SK-N-SH (cell line): ENCODE data around the gene CAMK2N1. TPM values are rescaled to one million over a fixed set of nuclear protein-coding genes. Genes with fewer than 3 reads are reported as not detected.

Experiments
- CTCF ChIA-PET: fragments of 300-600, 350-600 bp; formaldehyde crosslinking; extraction: SDS; loops from one replicate; lab custom pipeline; 2021; lab: Yijun Ruan, JAX
- POLR2A ChIA-PET: fragments of 350-600 bp; sonication (Branson Sonifier 250); formaldehyde crosslinking; extraction: SDS; loops from one replicate; lab custom pipeline; 2020; ENCODE audit warnings: antibody characterized with exemption, inconsistent platforms; lab: Yijun Ruan, JAX
- DNase-seq: peaks from one replicate; pipeline ENCODE4 v3.0.0; 2012
- H2AFZ ChIP-seq: fragments of 200-600 bp; sonication (generic); 2 replicates; pipeline ENCODE4 v1.8.1; 2016; ENCODE audit warnings: antibody characterized with exemption, mild to moderate bottlenecking, low read depth
- H3F3A ChIP-seq: fragments of 200-600 bp; sonication (generic); replicated peaks from 2 replicates; pipeline ENCODE3; 2016; ENCODE audit warnings: antibody characterized with exemption, mild to moderate bottlenecking; ENCODE audit not compliant: insufficient read depth
- H3K27ac ChIP-seq, 2 experiments: fragments of 200-500 bp in 1 of 2; fragments of 200-600 bp in 1 of 2; sonication (Bioruptor generic) in 1 of 2; sonication (generic), shearing (Covaris generic) in 1 of 2; 2 replicates each; pipeline versions ENCODE4 v1.5.1 to v1.6.1; 2014 to 2016; ENCODE audit warnings: low read depth in 2 of 2, inconsistent platforms in 1 of 2, low read length in 1 of 2, mild to moderate bottlenecking in 1 of 2, mixed read lengths in 1 of 2
- H3K27me3 ChIP-seq: fragments of 200-600 bp; sonication (generic), shearing (Covaris generic); 2 replicates; pipeline ENCODE4 v1.6.1; 2016; ENCODE audit warnings: mixed run types; ENCODE audit not compliant: insufficient read depth
- H3K36me3 ChIP-seq, 2 experiments: fragments of 200-500 bp in 1 of 2; fragments of 200-600 bp in 1 of 2; sonication (Bioruptor generic) in 1 of 2; sonication (generic) in 1 of 2; replicated peaks in 1 of 2; 2 replicates each; pipeline versions ENCODE3 to v1.5.1; 2014 to 2016; ENCODE audit warnings: low read length in 1 of 2, mild to moderate bottlenecking in 1 of 2; ENCODE audit not compliant: insufficient read depth in 2 of 2, control insufficient read depth in 1 of 2
- H3K4me1 ChIP-seq, 2 experiments: fragments of 200-500 bp in 1 of 2; fragments of 200-600 bp in 1 of 2; sonication (Bioruptor generic) in 1 of 2; sonication (generic), shearing (Covaris generic) in 1 of 2; 2 replicates each; pipeline versions ENCODE4 v1.5.1 to v1.6.1; 2014 to 2016; ENCODE audit warnings: low read depth in 1 of 2, low read length in 1 of 2, mixed run types in 1 of 2; ENCODE audit not compliant: insufficient read depth in 2 of 2, control insufficient read depth in 1 of 2
- H3K4me2 ChIP-seq: fragments of 200-600 bp; sonication (generic), shearing (Covaris generic); 2 replicates; pipeline ENCODE4 v1.6.1; 2017; ENCODE audit warnings: mixed run types
- H3K4me3 ChIP-seq, 2 experiments: fragments of 200-500 bp in 1 of 2; fragments of 200-600 bp in 1 of 2; sonication (Bioruptor generic) in 1 of 2; sonication (generic), shearing (Covaris generic) in 1 of 2; 2 replicates each; pipeline versions ENCODE4 v1.5.1 to v1.8.1; 2014 to 2016; ENCODE audit warnings: low read depth in 2 of 2, inconsistent platforms in 1 of 2, low read length in 1 of 2, mild to moderate bottlenecking in 1 of 2, mixed read lengths in 1 of 2, moderate library complexity in 1 of 2
- H3K79me2 ChIP-seq: fragments of 200-600 bp; sonication (generic); 2 replicates; pipeline ENCODE4 v1.8.1; 2017; ENCODE audit warnings: mild to moderate bottlenecking; ENCODE audit not compliant: insufficient read depth
- H3K9ac ChIP-seq: fragments of 200-600 bp; sonication (generic); 2 replicates; pipeline ENCODE4 v1.6.1; 2017; ENCODE audit warnings: mixed run types
- H3K9me2 ChIP-seq: fragments of 200-600 bp; sonication (generic); 2 replicates; pipeline ENCODE4 v1.6.1; 2017; ENCODE audit warnings: mixed run types
- H3K9me3 ChIP-seq: fragments of 200-600 bp; sonication (generic); 2 replicates; pipeline ENCODE4 v1.6.1; 2017; ENCODE audit warnings: mixed run types, mild to moderate bottlenecking, moderate library complexity
- H4K20me1 ChIP-seq: fragments of 200-600 bp; sonication (generic); 2 replicates; pipeline ENCODE4 v1.6.1; 2017; ENCODE audit warnings: mild to moderate bottlenecking, mixed run types; ENCODE audit not compliant: insufficient read depth
- CHD2 ChIP-seq: fragments of 150-350 bp; IDR thresholded peaks from 2 replicates; pipeline ENCODE4 v1.6.1; 2018; ENCODE audit warnings: low read length; ENCODE audit not compliant: partially characterized antibody
- CTCF ChIP-seq: fragments of 200-600 bp; sonication (generic); IDR thresholded peaks from 2 replicates; pipeline ENCODE4 v1.6.1; 2017; ENCODE audit warnings: antibody characterized with exemption, mild to moderate bottlenecking, moderate library complexity
- ELF1 ChIP-seq: IDR thresholded peaks from 2 replicates; pipeline ENCODE4 v1.4.0; 2012
- FOSL2 ChIP-seq: IDR thresholded peaks from 2 replicates; pipeline ENCODE4 v1.4.0; 2012; ENCODE audit warnings: low read depth, mild to moderate bottlenecking, moderate library complexity, borderline replicate concordance
- FOXJ3 ChIP-seq: sonication (generic); formaldehyde crosslinking; IDR thresholded peaks from 2 replicates; pipeline ENCODE4 v1.5.1; 2020; ENCODE audit warnings: mild to moderate bottlenecking, missing genetic modification reagents
- FOXM1 ChIP-seq: IDR thresholded peaks from 2 replicates; pipeline ENCODE4 v1.4.0; 2012; ENCODE audit warnings: low read depth, mild to moderate bottlenecking
- GABPA ChIP-seq: IDR thresholded peaks from 2 replicates; pipeline ENCODE4 v1.4.0; 2012; ENCODE audit warnings: low read depth, mild to moderate bottlenecking
- GATA2 ChIP-seq: sonication (generic); formaldehyde crosslinking; IDR thresholded peaks from 2 replicates; pipeline ENCODE4 v1.5.0; 2020; ENCODE audit warnings: mild to moderate bottlenecking, missing genetic modification reagents
- IRF3 ChIP-seq: fragments of 150-350 bp; IDR thresholded peaks from 2 replicates; pipeline ENCODE4 v1.6.1; 2016; ENCODE audit warnings: mild to moderate bottlenecking, low read depth, low read length
- JUND ChIP-seq: IDR thresholded peaks from 2 replicates; pipeline ENCODE4 v1.4.0; 2012
- MAX ChIP-seq: IDR thresholded peaks from 2 replicates; pipeline ENCODE4 v1.4.0; 2012; ENCODE audit warnings: low read depth
- MEF2A ChIP-seq: IDR thresholded peaks from 2 replicates; pipeline ENCODE4 v1.4.0; 2012; ENCODE audit warnings: low read depth, borderline replicate concordance
- NFIC ChIP-seq: IDR thresholded peaks from 2 replicates; pipeline ENCODE4 v1.4.0; 2012; ENCODE audit warnings: borderline replicate concordance
- NRF1 ChIP-seq: IDR thresholded peaks from 2 replicates; pipeline ENCODE4 v1.6.1; 2012; ENCODE audit warnings: low read depth, mild to moderate bottlenecking, low read length
- POLR2AphosphoS5 ChIP-seq: IDR thresholded peaks from 2 replicates; pipeline ENCODE4 v1.6.1; 2012; ENCODE audit warnings: low read depth, low read length
- RCOR1 ChIP-seq: fragments of 150-350 bp; IDR thresholded peaks from 2 replicates; pipeline ENCODE4 v1.6.1; 2017; ENCODE audit warnings: antibody characterized with exemption, low read length
- SMC3 ChIP-seq: IDR thresholded peaks from 2 replicates; pipeline ENCODE4 v1.6.1; 2012; ENCODE audit warnings: low read depth, low read length, improper control_type of control experiment
- TAF1 ChIP-seq: IDR thresholded peaks from 2 replicates; pipeline ENCODE4 v1.6.1; 2012; ENCODE audit warnings: low read depth, mild to moderate bottlenecking, low read length, moderate library complexity, borderline replicate concordance
- TCF12 ChIP-seq: IDR thresholded peaks from 2 replicates; pipeline ENCODE4 v1.4.0; 2012
- TEAD4 ChIP-seq: IDR thresholded peaks from 2 replicates; pipeline ENCODE4 v1.4.0; 2012; ENCODE audit warnings: mild to moderate bottlenecking, borderline replicate concordance; ENCODE audit not compliant: insufficient read depth
- YY1 ChIP-seq: IDR thresholded peaks from 2 replicates; pipeline ENCODE4 v1.4.0; 2012; ENCODE audit warnings: low read depth, mild to moderate bottlenecking
- ZBTB33 ChIP-seq: IDR thresholded peaks from 2 replicates; pipeline ENCODE4 v1.4.0; 2012; ENCODE audit warnings: low read depth, borderline replicate concordance
- WGBS: methylation state at CpG from one replicate; pipeline ENCODE4 v1.1.6; 2017; ENCODE audit warnings: low lambda C conversion rate; 5-methylcytosine and 5-hydroxymethylcytosine counted together
- polyA plus RNA-seq, 3 experiments: library from polyadenylated mRNA; depleted of rRNA; stranded (reverse); fragments of >200 nt; gene quantifications; 2 replicates each; pipeline ENCODE4 v1.2.3, GENCODE V29; 2012

CAMK2N1 gene
- polyA plus RNA-seq, 1 of the 3 experiments (the other 2 are of a cell fraction), result 5.3 TPM

GRCh38 chr1:20494609-20495311 is 8.8 kb upstream of the CAMK2N1 start (continued):
- no peak for TF ChIP-seq GABPA
- TF ChIP-seq NRF1, result no peak
- TF ChIP-seq NFIC, result peak; percentile 55; the same call in 1 of the 2 replicates
- TF ChIP-seq ELF1, result no peak
- no peak for TF ChIP-seq GATA2 (CRISPR knock-in tag)
- TF ChIP-seq TAF1, result no peak
- no peak for TF ChIP-seq MEF2A
- peak; percentile 55; the same call in 1 of the 2 replicates for TF ChIP-seq FOSL2
- TF ChIP-seq ZBTB33, result no peak
- 0 out of 2 replicates have a peak, but pooled peaks have one; percentile 40 for TF ChIP-seq JUND
- no peak for TF ChIP-seq SMC3
- TF ChIP-seq, all 33 proteins: peak for 7

- Histone ChIP-seq H3K4me2 (peak overlapping the region; percentile 47), H3K9me3 (no peaks in the 10 kb centered on the region), H3K4me3 (peak overlapping the region in 1 of 2 experiments; percentile 26; a peak in 2 of 4 replicates), H2AFZ (peak overlapping the region; percentile 53), H3K36me3 (peaks cover 0 to 10% of the 10 kb centered on the region in 2 experiments), H3F3A (peaks cover 8% of the 10 kb centered on the region), H3K27ac (peak overlapping the region; percentile 9 to 40; a peak in 1 of 4 replicates), H3K79me2 (no peaks in the 10 kb centered on the region), H3K9ac (no peak overlapping the region), H3K9me2 (no peaks in the 10 kb centered on the region), H3K4me1 (peaks cover 11 to 16% of the 10 kb centered on the region in 2 experiments; a peak in 3 of 4 replicates), H3K27me3 (no peaks in the 10 kb centered on the region), H4K20me1 (no peaks in the 10 kb centered on the region)
- 6% methylated on average over 11 of the region's 16 CpGs for WGBS
- peak; percentile 88 for DNase-seq
- ChIA-PET POLR2A (interaction anchor here (0.7 to 1.9 kb wide), 2 partner anchors 8 to 14 kb away, joined by 3 to 7 read pairs; partner anchors contain the start of genes CAMK2N1 and MUL1), CTCF (interaction anchor here (0.5 to 14.4 kb wide), 85 partner anchors 9 to 778 kb away, joined by 3 to 286 read pairs (median 4); partner anchors contain the start of genes CAMK2N1, HP1BP3 and MUL1)
- TF ChIP-seq CHD2 (no peak), TCF12 (peak; percentile 73; the same call in 1 of the 2 replicates), ELF1 (no peak), GATA2 (CRISPR knock-in tag) (no peak), FOXM1 (no peak), POLR2AphosphoS5 (no peak), TAF1 (no peak), YY1 (no peak), RCOR1 (peak; percentile 63), ZBTB33 (no peak), FOXJ3 (CRISPR knock-in tag) (no peak), FOSL2 (no peak; the same call in 1 of the 2 replicates), IRF3 (no peak), NRF1 (no peak), MAX (peak; percentile 67), MEF2A (no peak), CTCF (peak; percentile 95), TEAD4 (no peak)
Observed at GRCh38 chr1:20493839-20494608, 8.0 kb upstream of the CAMK2N1 start.
